DOHH2 (cell line): ENCODE measurements around the gene DAP.

Experiments used
- CTCF ChIP-seq: fragments of 200-600 bp; sonication (generic); IDR thresholded peaks from one replicate; pipeline ENCODE4 v1.5.1; 2014; ENCODE audit warnings: antibody characterized with exemption, mild to moderate bottlenecking, low read depth, low read length; ENCODE audit not compliant: poor library complexity, severe bottlenecking
- EZH2phosphoT487 ChIP-seq: fragments of 200-600 bp; sonication (generic); IDR thresholded peaks from 2 replicates; pipeline ENCODE4 v1.6.1; 2017; ENCODE audit warnings: borderline replicate concordance, mild to moderate bottlenecking, antibody characterized with exemption, low read length, moderate library complexity, mixed read lengths

DNA sequence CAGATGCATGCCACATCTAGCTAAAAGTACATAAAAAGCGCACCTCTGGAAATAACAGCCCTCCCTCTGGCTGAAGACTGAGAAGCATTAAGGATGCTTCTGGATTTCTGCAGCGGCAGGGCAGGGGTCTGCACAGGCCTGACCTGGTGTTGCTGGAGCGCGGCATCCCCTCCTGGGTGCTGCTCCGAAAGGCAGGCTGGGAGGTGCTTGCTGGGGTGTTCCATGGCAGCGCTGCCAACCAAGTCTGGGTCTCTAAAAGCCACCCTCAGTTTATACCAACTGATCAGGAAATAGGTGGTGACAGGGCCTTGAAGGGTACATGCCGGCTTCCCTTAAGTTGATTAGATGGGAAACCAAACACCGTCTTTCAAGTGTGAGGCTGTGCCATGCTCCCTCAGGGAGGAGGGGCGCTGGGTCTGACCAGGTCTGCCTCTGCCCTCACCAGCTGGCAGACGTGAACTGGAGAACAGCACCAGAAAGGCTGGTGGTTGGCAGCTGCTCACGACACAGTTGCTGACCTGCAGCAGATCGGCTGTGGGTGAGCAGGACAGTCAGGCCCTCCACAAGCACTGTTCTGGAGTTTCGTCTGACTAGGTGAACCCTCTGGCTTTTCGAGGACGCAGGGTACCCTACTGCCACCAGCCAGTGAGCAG lies 81.6 kb downstream of the DAP start:
- TF ChIP-seq CTCF (no peak), EZH2phosphoT487 (no peak)
